ENCODE measurements around the gene ZNF541. TPM values are rescaled to one million over a fixed set of nuclear protein-coding genes. Genes with fewer than 3 reads are reported as not detected.

ZNF541 gene
- total and polyA plus RNA-seq, 2 donors from 2014 or later = 0.69 to 0.86 TPM

GRCh38 chr19:47542030-47542475 is 30.9 kb downstream of the ZNF541 start:
- intact Hi-C loops (cut with DNase I) = no loop called here
- Histone ChIP-seq H3K27me3 (ENCODE audit: control insufficient read depth, insufficient read depth, low read length) (no peaks in the 10 kb centered on the region), H3K4me3 (ENCODE audit: low read length in 3 of 3) (no peak overlapping the region), H3K9ac (ENCODE audit: low read length in 3 of 3) (no peak overlapping the region), H3K27ac (ENCODE audit: low read depth in 2 of 2, low read length in 2 of 2) (no peak overlapping the region), H3K9me3 (ENCODE audit: control insufficient read depth in 2 of 3, insufficient read depth in 1 of 3, low read length in 3 of 3) (no peaks in the 10 kb centered on the region), H3K4me1 (ENCODE audit: control insufficient read depth in 2 of 3, insufficient read depth in 2 of 3, low read depth in 1 of 3, low read length in 3 of 3) (peaks cover 0 to 2% (median 0%) of the 10 kb centered on the region in 3 donors), H3K36me3 (ENCODE audit: control insufficient read depth in 2 of 3, insufficient read depth in 3 of 3, low read length in 3 of 3) (no peaks in the 10 kb centered on the region)
- DNase-seq (no peak), FAIRE-seq (no peak)
- no peak for TF ChIP-seq CTCF (IDR thresholded peaks at IDR 0.05; ENCODE audit: borderline replicate concordance, extremely low read depth, insufficient read depth)

- H3K36me3 ChIP-seq (ENCODE audit: control insufficient read depth in 2 of 3, insufficient read depth in 3 of 3, low read length in 3 of 3) = no peaks in the 10 kb centered on the region
- no peak overlapping the region for H3K9ac ChIP-seq (ENCODE audit: low read length in 3 of 3)
- no peak for TF ChIP-seq CTCF (IDR thresholded peaks at IDR 0.05; ENCODE audit: borderline replicate concordance, extremely low read depth, insufficient read depth)
- no peak overlapping the region for H3K4me3 ChIP-seq (ENCODE audit: low read length in 3 of 3)
- DNase-seq = no peak
- intact Hi-C loops (cut with DNase I) = no loop called here
- H3K4me1 ChIP-seq (ENCODE audit: control insufficient read depth in 2 of 3, insufficient read depth in 2 of 3, low read depth in 1 of 3, low read length in 3 of 3) = peaks cover 0 to 2% (median 0%) of the 10 kb centered on the region in 3 donors
- no peak for FAIRE-seq
- H3K27me3 ChIP-seq (ENCODE audit: control insufficient read depth, insufficient read depth, low read length) = no peaks in the 10 kb centered on the region
- H3K27ac ChIP-seq (ENCODE audit: low read depth in 2 of 2, low read length in 2 of 2) = no peak overlapping the region
- H3K9me3 ChIP-seq (ENCODE audit: control insufficient read depth in 2 of 3, insufficient read depth in 1 of 3, low read length in 3 of 3) = no peaks in the 10 kb centered on the region
These were observed 31.4 kb downstream of the ZNF541 start for GRCh38 chr19:47541518-47541917.

- Histone ChIP-seq H3K36me3 (ENCODE audit: control insufficient read depth in 2 of 3, insufficient read depth in 3 of 3, low read length in 3 of 3) (no peaks in the 10 kb centered on the region), H3K9me3 (ENCODE audit: control insufficient read depth in 2 of 3, insufficient read depth in 1 of 3, low read length in 3 of 3) (no peaks in the 10 kb centered on the region), H3K27me3 (ENCODE audit: control insufficient read depth, insufficient read depth, low read length) (no peaks in the 10 kb centered on the region), H3K27ac (ENCODE audit: low read depth in 2 of 2, low read length in 2 of 2) (no peak overlapping the region), H3K4me1 (ENCODE audit: control insufficient read depth in 2 of 3, insufficient read depth in 2 of 3, low read depth in 1 of 3, low read length in 3 of 3) (peaks cover 0 to 2% (median 0%) of the 10 kb centered on the region in 3 donors), H3K4me3 (ENCODE audit: low read length in 3 of 3) (no peak overlapping the region), H3K9ac (ENCODE audit: low read length in 3 of 3) (no peak overlapping the region)
- DNase-seq = peak in 2 of 5 donors; percentile 37 to 40
- intact Hi-C loops (cut with DNase I) = no loop called here
- TF ChIP-seq CTCF (IDR thresholded peaks at IDR 0.05; ENCODE audit: borderline replicate concordance, extremely low read depth, insufficient read depth) = no peak
- FAIRE-seq = no peak
These were observed 32.2 kb downstream of the ZNF541 start for GRCh38 chr19:47540748-47541147.

GRCh38 chr19:47539747-47540311 is 33.1 kb downstream of the ZNF541 start:
- Histone ChIP-seq H3K27ac (ENCODE audit: low read depth in 2 of 2, low read length in 2 of 2) (no peak overlapping the region), H3K9me3 (ENCODE audit: control insufficient read depth in 2 of 3, insufficient read depth in 1 of 3, low read length in 3 of 3) (no peaks in the 10 kb centered on the region), H3K36me3 (ENCODE audit: control insufficient read depth in 2 of 3, insufficient read depth in 3 of 3, low read length in 3 of 3) (no peaks in the 10 kb centered on the region), H3K4me3 (ENCODE audit: low read length in 3 of 3) (no peak overlapping the region), H3K27me3 (ENCODE audit: control insufficient read depth, insufficient read depth, low read length) (no peaks in the 10 kb centered on the region), H3K4me1 (ENCODE audit: control insufficient read depth in 2 of 3, insufficient read depth in 2 of 3, low read depth in 1 of 3, low read length in 3 of 3) (no peaks in the 10 kb centered on the region), H3K9ac (ENCODE audit: low read length in 3 of 3) (no peak overlapping the region)
- TF ChIP-seq CTCF (IDR thresholded peaks at IDR 0.05; ENCODE audit: borderline replicate concordance, extremely low read depth, insufficient read depth) = no peak
- FAIRE-seq = no peak
- intact Hi-C loops (cut with DNase I) = no loop called here
- peak in 1 of 5 donors; percentile 26 for DNase-seq

Data from kidney (tissue), 14 donors.